GM18505 (cell line): ENCODE measurements around the gene EPS8L1.
"Not testable (repeated sequence)": the region's sequence is repeated elsewhere in the genome, so short reads cannot be mapped to it uniquely, and the experiment has no call there.

ENCODE experiments used
- ATAC-seq: cut with Tn5 transposase; IDR thresholded peaks from one replicate; pipeline ENCODE4 v1.9.1; 2021; ENCODE audit not compliant: unreplicated experiment
- POLR2A ChIP-seq: IDR thresholded peaks from 4 replicates; pipeline ENCODE4 v1.6.1; 2011; ENCODE audit warnings: borderline replicate concordance; ENCODE audit not compliant: insufficient read depth, insufficient read length; ENCODE audit errors: extremely low read depth

Gene EPS8L1

GRCh38 chr19:55101261-55101660 lies 25.6 kb downstream of the EPS8L1 start:
- ATAC-seq: no peak
- TF ChIP-seq POLR2A: no peak

GRCh38 chr19:55103190-55103589 lies 27.5 kb downstream of the EPS8L1 start:
- ATAC-seq: no peak
- no peak for TF ChIP-seq POLR2A

DNA sequence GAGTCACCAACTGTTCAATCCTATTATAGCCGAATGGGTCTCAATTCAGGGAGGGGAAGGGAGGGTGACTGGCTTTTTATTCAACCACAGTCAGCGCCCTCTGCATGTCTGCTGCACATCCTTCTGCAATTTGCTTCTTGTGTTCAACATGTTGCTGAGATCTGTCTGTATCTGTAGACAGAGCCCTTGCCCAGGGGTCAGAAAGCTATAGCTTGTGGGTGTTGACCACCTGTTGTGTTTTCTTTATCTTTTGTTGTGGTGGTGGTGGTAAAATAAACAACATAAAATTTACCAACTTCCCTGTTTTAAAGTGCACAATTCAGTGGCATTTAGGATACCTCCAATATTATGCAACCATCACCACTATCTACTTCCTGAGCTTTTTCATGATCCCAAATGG lies 29.6 kb downstream of the EPS8L1 start:
- no peak for ATAC-seq
- TF ChIP-seq POLR2A: no peak

DNA sequence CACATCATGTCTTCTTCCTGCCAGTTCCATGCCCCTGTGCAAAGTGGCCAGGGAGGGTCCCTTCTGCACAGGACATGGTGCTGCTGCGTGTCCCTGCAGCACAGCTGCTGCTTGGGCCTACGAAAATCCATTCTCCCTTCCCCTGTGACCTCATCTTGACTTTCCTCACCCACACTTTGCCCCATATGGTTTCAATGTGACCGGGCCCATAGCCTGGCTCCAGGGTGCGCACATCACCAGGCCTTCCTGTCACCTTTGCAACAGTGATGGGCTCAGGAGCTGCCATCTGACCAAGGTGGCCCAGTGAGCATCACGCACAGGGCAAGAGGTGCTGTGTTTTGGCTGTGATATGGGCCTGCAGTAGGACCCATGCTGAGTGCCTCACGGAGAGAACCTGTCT lies 30.9 kb downstream of the EPS8L1 start:
- no peak for ATAC-seq

GRCh38 chr19:55107252-55107651 lies 31.6 kb downstream of the EPS8L1 start:
- ATAC-seq: not testable (repeated sequence)

More for the DNA sequence above, 30.9 kb downstream of the EPS8L1 start:
- no peak for TF ChIP-seq POLR2A

DNA sequence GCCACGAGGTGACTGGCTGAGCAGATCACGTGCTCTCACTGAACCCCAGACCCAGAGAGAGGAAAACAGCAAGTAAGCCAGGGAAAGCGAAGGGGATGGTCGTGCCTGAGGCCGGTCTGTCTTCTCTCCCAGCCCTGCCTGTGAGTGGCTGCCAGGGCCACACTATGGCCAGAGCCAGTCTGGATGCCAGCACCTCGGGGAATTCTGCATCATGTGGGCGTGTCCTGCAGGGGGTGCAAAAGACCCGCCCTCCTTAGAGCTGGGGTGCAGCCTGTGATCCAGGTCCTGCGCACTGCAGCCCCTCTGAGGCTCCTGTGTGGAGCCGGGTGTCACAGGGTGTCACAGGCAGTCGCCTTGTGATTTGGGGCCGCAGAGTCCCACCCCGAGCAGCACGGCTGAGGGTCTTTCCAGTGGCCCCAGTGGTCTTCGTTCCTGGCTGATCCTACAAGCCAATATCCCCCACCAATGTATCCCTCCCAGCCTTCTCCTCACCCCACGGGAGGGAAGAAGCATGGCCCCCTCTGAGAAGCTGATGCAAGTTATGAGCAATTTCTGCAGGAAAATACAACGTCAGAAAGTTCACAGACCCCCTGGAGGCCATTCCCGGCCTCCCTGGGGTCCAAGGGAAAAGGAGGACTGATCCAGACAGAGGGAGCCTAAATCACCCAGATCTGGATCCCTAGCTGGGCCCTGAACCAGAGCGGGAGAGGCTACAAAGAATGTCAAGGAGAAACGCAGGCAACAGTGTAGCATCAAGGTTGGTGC lies 34.0 kb downstream of the EPS8L1 start:
- TF ChIP-seq POLR2A: no peak
- no peak for ATAC-seq

- no peak for ATAC-seq
- TF ChIP-seq POLR2A: no peak
These were observed 35.7 kb downstream of the EPS8L1 start for GRCh38 chr19:55111238-55111831.

DNA sequence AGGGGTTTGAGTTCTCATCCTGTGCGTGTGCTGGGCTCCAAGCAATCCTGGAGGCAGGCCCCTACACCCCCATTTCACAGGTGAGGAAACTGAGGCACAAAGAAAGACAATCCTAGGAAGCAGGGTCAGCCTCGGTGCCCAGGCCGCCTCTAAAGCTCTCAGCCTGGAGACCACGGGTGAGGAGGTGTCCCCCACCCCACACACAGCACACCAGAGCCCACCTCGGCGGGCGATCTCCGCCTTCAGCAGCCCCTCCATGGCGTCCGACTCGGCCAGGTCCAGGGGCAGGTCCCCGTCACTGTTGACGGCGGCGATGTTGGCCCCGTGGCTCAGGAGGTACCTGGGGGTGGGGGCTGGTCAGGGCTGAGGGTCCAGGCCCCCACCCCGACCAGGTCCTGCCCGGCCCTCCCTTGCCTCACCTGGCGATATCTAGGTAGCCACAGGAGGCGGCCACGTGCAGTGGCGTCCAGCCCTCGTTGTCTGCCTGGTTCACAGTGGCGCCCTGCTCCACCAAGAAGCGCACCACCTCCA lies 36.6 kb downstream of the EPS8L1 start:
- ATAC-seq: no peak
- TF ChIP-seq POLR2A: no peak

- TF ChIP-seq POLR2A: no peak
- no peak for ATAC-seq
These were observed 37.3 kb downstream of the EPS8L1 start for GRCh38 chr19:55112777-55113569.

DNA sequence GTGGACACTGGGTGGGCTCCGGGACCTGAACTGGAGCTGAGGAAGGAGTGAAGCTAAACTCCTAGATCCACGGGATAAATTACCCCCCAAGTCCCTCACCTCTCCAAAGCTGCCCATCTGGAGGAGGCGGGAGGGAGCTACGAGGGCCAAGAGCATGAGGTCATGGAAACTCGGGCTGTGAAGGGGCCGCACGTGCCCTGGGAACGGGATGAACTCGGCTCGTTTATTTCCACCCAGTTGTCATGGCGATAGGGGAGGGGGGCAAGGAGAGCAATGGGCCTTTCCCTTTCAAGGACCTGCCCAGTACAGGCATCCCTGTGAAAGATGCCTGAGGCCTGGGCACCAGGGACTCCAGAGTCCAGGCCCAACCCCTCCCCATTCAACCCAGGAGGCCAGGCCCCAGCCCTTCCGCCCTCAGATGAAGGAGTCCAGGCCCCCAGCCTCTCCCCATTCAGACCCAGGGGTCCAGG lies 37.9 kb downstream of the EPS8L1 start:
- ATAC-seq: no peak
- TF ChIP-seq POLR2A: no peak

DNA sequence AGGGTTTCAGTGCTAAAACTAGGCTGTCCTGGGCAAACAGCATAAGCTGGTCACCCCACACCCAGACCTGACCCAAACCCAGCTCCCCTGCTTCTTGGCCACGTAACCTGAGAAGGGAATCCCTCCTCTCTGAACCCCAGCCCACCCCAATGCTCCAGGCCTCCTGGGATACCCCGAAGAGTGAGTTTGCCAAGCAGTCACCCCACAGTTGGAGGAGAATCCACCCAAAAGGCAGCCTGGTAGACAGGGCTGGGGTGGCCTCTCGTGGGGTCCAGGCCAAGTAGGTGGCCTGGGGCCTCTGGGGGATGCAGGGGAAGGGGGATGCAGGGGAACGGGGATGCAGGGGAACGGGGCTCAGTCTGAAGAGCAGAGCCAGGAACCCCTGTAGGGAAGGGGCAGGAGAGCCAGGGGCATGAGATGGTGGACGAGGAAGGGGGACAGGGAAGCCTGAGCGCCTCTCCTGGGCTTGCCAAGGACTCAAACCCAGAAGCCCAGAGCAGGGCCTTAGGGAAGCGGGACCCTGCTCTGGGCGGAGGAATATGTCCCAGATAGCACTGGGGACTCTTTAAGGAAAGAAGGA lies 39.0 kb downstream of the EPS8L1 start:
- TF ChIP-seq POLR2A: no peak
- ATAC-seq: no peak

- TF ChIP-seq POLR2A: no peak
- no peak for ATAC-seq
These were observed 39.9 kb downstream of the EPS8L1 start for GRCh38 chr19:55115446-55116065.
